A673 (cell line): ENCODE data around the gene NLGN1. TPM values are rescaled to one million over a fixed set of nuclear protein-coding genes. Genes with fewer than 3 reads are reported as not detected.

Experiments used
- BruUV-seq: library from RNA; stranded (reverse); fragments of 400-500 nt; replicated peaks from 2 replicates; lab custom pipeline; 2021; lab: Mats Ljungman, UMichigan
- CTCF ChIA-PET: fragments of 300-600 bp; sonication (Branson Sonifier 250); formaldehyde crosslinking; loops from one replicate; lab custom pipeline; 2022; ENCODE audit warnings: antibody characterized with exemption; lab: Charles Lee
- POLR2A ChIA-PET: fragments of 300-600 bp; sonication (Branson Sonifier 250); formaldehyde crosslinking; loops from one replicate; lab custom pipeline; 2022; ENCODE audit warnings: antibody characterized with exemption; ENCODE audit not compliant: low non-redundant PET; lab: Charles Lee
- DNase-seq: peaks from one replicate; pipeline ENCODE4 v3.0.0-alpha.2; 2015; ENCODE audit warnings: low spot score
- H3K27ac ChIP-seq: fragments of 200-600 bp; sonication (generic); 2 replicates; pipeline ENCODE4 v1.5.1; 2016; ENCODE audit warnings: mixed run types, low read depth, mild to moderate bottlenecking, mixed read lengths, antibody characterized with exemption, low read length; ENCODE audit not compliant: poor library complexity, severe bottlenecking
- H3K27me3 ChIP-seq: fragments of 200-600 bp; sonication (generic); replicated peaks from 2 replicates; pipeline ENCODE4 v1.6.1; 2017; ENCODE audit warnings: mixed run types, low read depth, mild to moderate bottlenecking, mixed read lengths, antibody characterized with exemption, low read length; ENCODE audit not compliant: insufficient read depth, poor library complexity
- H3K36me3 ChIP-seq: fragments of 200-600 bp; sonication (generic); 2 replicates; pipeline ENCODE4 v1.6.1; 2016; ENCODE audit warnings: mixed run types, mild to moderate bottlenecking, mixed read lengths, antibody characterized with exemption, low read length; ENCODE audit not compliant: insufficient read depth, poor library complexity, severe bottlenecking
- H3K4me1 ChIP-seq: fragments of 200-600 bp; sonication (generic); 2 replicates; pipeline ENCODE4 v1.6.1; 2017; ENCODE audit warnings: mixed run types, mild to moderate bottlenecking, mixed read lengths, antibody characterized with exemption, low read length; ENCODE audit not compliant: insufficient read depth, poor library complexity, severe bottlenecking
- H3K4me3 ChIP-seq: fragments of 200-600 bp; sonication (generic); 2 replicates; pipeline ENCODE4 v1.5.1; 2016; ENCODE audit warnings: low read depth, mixed run types, mild to moderate bottlenecking, mixed read lengths, low read length; ENCODE audit not compliant: poor library complexity, severe bottlenecking
- H3K9me3 ChIP-seq: fragments of 200-600 bp; sonication (generic); 2 replicates; pipeline ENCODE4 v1.6.1; 2016; ENCODE audit warnings: mixed run types, low read depth, mild to moderate bottlenecking, mixed read lengths, antibody characterized with exemption, low read length; ENCODE audit not compliant: poor library complexity, severe bottlenecking
- CTCF ChIP-seq: fragments of 300-800, 200-600 bp; sonication (generic); conservative IDR thresholded peaks from 2 replicates; pipeline ENCODE4 v1.5.1; 2017; ENCODE audit warnings: low read depth, mild to moderate bottlenecking, antibody characterized with exemption, low read length, moderate library complexity, mixed read lengths
- EZH2 ChIP-seq: fragments of 200-600 bp; sonication (generic); IDR thresholded peaks from 2 replicates; pipeline ENCODE4 v1.6.1; 2017; ENCODE audit warnings: borderline replicate concordance, low read depth, mild to moderate bottlenecking, mixed read lengths, antibody characterized with exemption, low read length; ENCODE audit not compliant: poor library complexity, severe bottlenecking
- intact Hi-C: fragments of 100-400 bp; cut with micrococcal nuclease; formaldehyde crosslinking; loops from one replicate; pipeline ENCODE4 v1.10.0; 2022; ENCODE audit not compliant: unreplicated experiment
- total RNA-seq: library from RNA; stranded (reverse); gene quantifications from 2 replicates; pipeline ENCODE4 v1.2.3, GENCODE V29; 2021

The NLGN1 gene
- total RNA-seq, 1 experiment from 2014 or later = 0.39 TPM

GRCh38 chr3:174097686-174098085 lies 700.1 kb downstream of the NLGN1 start:
- POLR2A ChIA-PET = interaction anchor here (0.7 kb wide), 1 partner anchor 9 kb away, joined by 4 read pairs; no protein-coding TSS in a partner anchor
- no peak overlapping the region for H3K27ac ChIP-seq
- no peak overlapping the region for H3K4me3 ChIP-seq
- no peak for TF ChIP-seq CTCF
- TF ChIP-seq EZH2 = no peak
- no peaks in the 10 kb centered on the region for H3K9me3 ChIP-seq
- DNase-seq = no peak
- no TSS peak for BruUV-seq
- H3K4me1 ChIP-seq = peaks cover 24% of the 10 kb centered on the region
- H3K27me3 ChIP-seq = no peaks in the 10 kb centered on the region
- intact Hi-C loops = no loop called here
- no peaks in the 10 kb centered on the region for H3K36me3 ChIP-seq
- CTCF ChIA-PET = no interaction called here

- Histone ChIP-seq H3K4me3 (no peak overlapping the region), H3K4me1 (peaks cover 20% of the 10 kb centered on the region), H3K9me3 (no peaks in the 10 kb centered on the region), H3K27ac (no peak overlapping the region), H3K36me3 (no peaks in the 10 kb centered on the region), H3K27me3 (no peaks in the 10 kb centered on the region)
- no peak for DNase-seq
- BruUV-seq = no TSS peak
- CTCF ChIA-PET = no interaction called here
- POLR2A ChIA-PET = no interaction called here
- intact Hi-C loops = no loop called here
- TF ChIP-seq EZH2 (no peak), CTCF (no peak)
Observed at GRCh38 chr3:174098746-174099145, 701.2 kb downstream of the NLGN1 start.

- H3K9me3 ChIP-seq = no peaks in the 10 kb centered on the region
- ChIA-PET CTCF (no interaction called here), POLR2A (no interaction called here)
- intact Hi-C loops = no loop called here
- H3K4me1 ChIP-seq = peaks cover 20% of the 10 kb centered on the region
- no peak for DNase-seq
- BruUV-seq = no TSS peak
- no peaks in the 10 kb centered on the region for H3K27me3 ChIP-seq
- no peaks in the 10 kb centered on the region for H3K36me3 ChIP-seq
- no peak overlapping the region for H3K4me3 ChIP-seq
- TF ChIP-seq CTCF (no peak), EZH2 (no peak)
- H3K27ac ChIP-seq = no peak overlapping the region
Observed at GRCh38 chr3:174099724-174100123, 702.2 kb downstream of the NLGN1 start.
